ENCODE results near the gene PECR. TPM values are rescaled to one million over a fixed set of nuclear protein-coding genes. Genes with fewer than 3 reads are reported as not detected.

The PECR gene
- total and polyA plus RNA-seq, 2 of the 4 experiments (the other 2 are of a cell fraction) = 11.4 to 17.7 TPM

DNA sequence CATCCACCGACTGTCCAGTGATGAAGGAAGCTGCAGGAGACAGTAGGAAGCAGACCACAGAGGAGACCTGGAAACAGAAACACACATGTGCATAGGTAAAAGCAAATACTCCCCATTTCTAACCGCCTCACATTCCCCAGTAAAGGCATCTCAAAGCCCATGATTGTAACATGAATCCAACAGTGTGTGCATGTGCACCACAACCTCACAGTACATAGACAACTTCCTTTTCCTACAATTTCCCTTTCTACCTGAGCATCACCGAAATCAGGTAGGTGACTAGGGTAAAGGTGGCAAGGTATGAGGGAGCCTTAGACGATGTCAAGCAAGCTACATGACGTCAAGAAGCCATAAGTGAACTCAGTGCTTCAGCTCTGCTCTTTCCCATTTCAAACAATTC, 37.7 kb downstream of the PECR start:
- Histone ChIP-seq H3K18ac (ENCODE audit: low read depth, low read length) (no peak overlapping the region), H3K9ac (ENCODE audit: low read depth, low read length) (no peak overlapping the region), H2BK5ac (ENCODE audit: low read depth, low read length, poor library complexity, severe bottlenecking) (no peak overlapping the region), H2AK9ac (replicated peaks; ENCODE audit: low read depth, low read length, poor library complexity) (no peak overlapping the region), H3K4me1 (ENCODE audit: control insufficient read depth, insufficient read depth, low read length) (no peaks in the 10 kb centered on the region), H2AK5ac (ENCODE audit: low read depth, low read length) (no peak overlapping the region), H3K27me3 (ENCODE audit: control insufficient read depth, insufficient read depth, low read length) (no peaks in the 10 kb centered on the region), H4K91ac (ENCODE audit: insufficient read depth, low read depth, low read length) (no peak overlapping the region), H3K36me3 (ENCODE audit: control insufficient read depth, insufficient read depth, low read length) (0 out of 2 replicates have a peak, but pooled peaks cover 2% of the 10 kb centered on the region), H4K8ac (ENCODE audit: low read depth in 2 of 2, low read length in 2 of 2) (no peak overlapping the region), H4K20me1 (ENCODE audit: insufficient read depth, low read length) (no peaks in the 10 kb centered on the region), H3K79me1 (ENCODE audit: low read depth in 1 of 2, low read length in 2 of 2) (no peaks in the 10 kb centered on the region), H3K56ac (ENCODE audit: extremely low read depth, insufficient read depth, low read length) (no peak overlapping the region), H2BK20ac (ENCODE audit: low read depth, low read length) (no peak overlapping the region), H3K9me3 (ENCODE audit: control insufficient read depth, insufficient read depth, low read length) (no peaks in the 10 kb centered on the region), H3K9me1 (ENCODE audit: insufficient read depth, low read length) (0 out of 2 replicates have a peak, but pooled peaks cover 4% of the 10 kb centered on the region), H3K4me2 (ENCODE audit: low read depth, low read length) (no peak overlapping the region), H2BK15ac (ENCODE audit: low read depth, low read length) (no peak overlapping the region), H4K5ac (ENCODE audit: low read depth, low read length) (no peak overlapping the region), H3K4me3 (ENCODE audit: insufficient read depth, low read depth, low read length) (no peak overlapping the region), H2AFZ (replicated peaks; ENCODE audit: low read length, poor library complexity) (no peak overlapping the region), H3K23ac (ENCODE audit: low read depth, low read length) (no peak overlapping the region), H3K14ac (replicated peaks; ENCODE audit: low read depth, low read length) (no peak overlapping the region), H3K4ac (ENCODE audit: low read depth, low read length) (no peak overlapping the region), H3K27ac (ENCODE audit: insufficient read depth, low read length) (no peak overlapping the region), H2BK120ac (ENCODE audit: low read depth, low read length) (no peak overlapping the region)
- ATAC-seq (ENCODE audit: low read depth) = no peak
- BruUV-seq (replicated peaks) = no TSS peak
- in situ Hi-C loops (cut with MboI; ENCODE audit: low sequenced_read_pairs) (no loop called here), intact Hi-C loops (cut with micrococcal nuclease) (no loop called here), dilution Hi-C loops (cut with HindIII; ENCODE audit: low sequenced_read_pairs, unreplicated experiment) (no loop called here)
- CTCF ChIA-PET = interaction anchor here (1.0 kb wide), 1 partner anchor 10 kb away, joined by 3 read pairs; no protein-coding TSS in a partner anchor
- WGBS, 2 experiments (ENCODE audit: extremely low coverage in 2 of 2, insufficient read length in 1 of 2) = 80% methylated on average over 1 of the region's 5 CpGs; no CpG with 5 or more reads in 1 of the 2 experiments
- POLR2A ChIA-PET (ENCODE audit: unreplicated experiment) = interaction anchor here (0.7 kb wide), 1 partner anchor 60 kb away, joined by 3 read pairs; no protein-coding TSS in a partner anchor
- TF ChIP-seq CHD1 (IDR thresholded peaks at IDR 0.05; ENCODE audit: low read depth, low read length) (no peak), RCOR1 (IDR thresholded peaks at IDR 0.05; ENCODE audit: insufficient replicate concordance, low read length) (no peak), RFX5 (IDR thresholded peaks at IDR 0.05; ENCODE audit: low read depth, low read length) (no peak), MXI1 (IDR thresholded peaks at IDR 0.05; ENCODE audit: borderline replicate concordance, low read depth, low read length) (no peak), BHLHE40 (IDR thresholded peaks at IDR 0.05; ENCODE audit: low read depth, low read length) (no peak), NFE2L2 (IDR thresholded peaks at IDR 0.05; ENCODE audit: low read depth, low read length) (no peak), CEBPB (IDR thresholded peaks at IDR 0.05; ENCODE audit: low read depth, low read length) (no peak), FOS (IDR thresholded peaks at IDR 0.05; ENCODE audit: low read depth, low read length) (no peak), RAD21 (IDR thresholded peaks at IDR 0.05; ENCODE audit: low read length) (no peak), POLR2A (IDR thresholded peaks at IDR 0.05; ENCODE audit: low read depth, low read length) (no peak), SMC3 (IDR thresholded peaks at IDR 0.05; ENCODE audit: low read depth, low read length) (no peak), MAZ (IDR thresholded peaks at IDR 0.05; ENCODE audit: borderline replicate concordance, low read depth, low read length) (no peak), MAFK (IDR thresholded peaks at IDR 0.05; ENCODE audit: low read depth, low read length) (no peak)
- TF ChIP-seq, protein P1, sequence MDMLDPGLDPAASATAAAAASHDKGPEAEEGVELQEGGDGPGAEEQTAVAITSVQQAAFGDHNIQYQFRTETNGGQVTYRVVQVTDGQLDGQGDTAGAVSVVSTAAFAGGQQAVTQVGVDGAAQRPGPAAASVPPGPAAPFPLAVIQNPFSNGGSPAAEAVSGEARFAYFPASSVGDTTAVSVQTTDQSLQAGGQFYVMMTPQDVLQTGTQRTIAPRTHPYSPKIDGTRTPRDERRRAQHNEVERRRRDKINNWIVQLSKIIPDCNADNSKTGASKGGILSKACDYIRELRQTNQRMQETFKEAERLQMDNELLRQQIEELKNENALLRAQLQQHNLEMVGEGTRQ (IDR thresholded peaks at IDR 0.05; ENCODE audit: low read depth, low read length) = no peak
- TF ChIP-seq, protein P2, sequence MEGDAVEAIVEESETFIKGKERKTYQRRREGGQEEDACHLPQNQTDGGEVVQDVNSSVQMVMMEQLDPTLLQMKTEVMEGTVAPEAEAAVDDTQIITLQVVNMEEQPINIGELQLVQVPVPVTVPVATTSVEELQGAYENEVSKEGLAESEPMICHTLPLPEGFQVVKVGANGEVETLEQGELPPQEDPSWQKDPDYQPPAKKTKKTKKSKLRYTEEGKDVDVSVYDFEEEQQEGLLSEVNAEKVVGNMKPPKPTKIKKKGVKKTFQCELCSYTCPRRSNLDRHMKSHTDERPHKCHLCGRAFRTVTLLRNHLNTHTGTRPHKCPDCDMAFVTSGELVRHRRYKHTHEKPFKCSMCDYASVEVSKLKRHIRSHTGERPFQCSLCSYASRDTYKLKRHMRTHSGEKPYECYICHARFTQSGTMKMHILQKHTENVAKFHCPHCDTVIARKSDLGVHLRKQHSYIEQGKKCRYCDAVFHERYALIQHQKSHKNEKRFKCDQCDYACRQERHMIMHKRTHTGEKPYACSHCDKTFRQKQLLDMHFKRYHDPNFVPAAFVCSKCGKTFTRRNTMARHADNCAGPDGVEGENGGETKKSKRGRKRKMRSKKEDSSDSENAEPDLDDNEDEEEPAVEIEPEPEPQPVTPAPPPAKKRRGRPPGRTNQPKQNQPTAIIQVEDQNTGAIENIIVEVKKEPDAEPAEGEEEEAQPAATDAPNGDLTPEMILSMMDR (conservative IDR thresholded peaks at IDR 0.05; ENCODE audit: low read depth, low read length) = no peak
- TF ChIP-seq, protein P3, sequence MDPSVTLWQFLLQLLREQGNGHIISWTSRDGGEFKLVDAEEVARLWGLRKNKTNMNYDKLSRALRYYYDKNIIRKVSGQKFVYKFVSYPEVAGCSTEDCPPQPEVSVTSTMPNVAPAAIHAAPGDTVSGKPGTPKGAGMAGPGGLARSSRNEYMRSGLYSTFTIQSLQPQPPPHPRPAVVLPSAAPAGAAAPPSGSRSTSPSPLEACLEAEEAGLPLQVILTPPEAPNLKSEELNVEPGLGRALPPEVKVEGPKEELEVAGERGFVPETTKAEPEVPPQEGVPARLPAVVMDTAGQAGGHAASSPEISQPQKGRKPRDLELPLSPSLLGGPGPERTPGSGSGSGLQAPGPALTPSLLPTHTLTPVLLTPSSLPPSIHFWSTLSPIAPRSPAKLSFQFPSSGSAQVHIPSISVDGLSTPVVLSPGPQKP (IDR thresholded peaks at IDR 0.05; ENCODE audit: borderline replicate concordance, low read depth, low read length) = no peak
- no peak for DNase-seq

Measured in IMR-90 (cell line).